HG03575 (cell line): ENCODE data around the gene ERC2.

Experiments
- ATAC-seq: cut with Tn5 transposase; IDR thresholded peaks from one replicate; pipeline ENCODE4 v1.9.1; 2021; ENCODE audit not compliant: unreplicated experiment, insufficient number of reproducible peaks, low FRiP score; ENCODE audit errors: extremely low read depth

Gene ERC2

DNA sequence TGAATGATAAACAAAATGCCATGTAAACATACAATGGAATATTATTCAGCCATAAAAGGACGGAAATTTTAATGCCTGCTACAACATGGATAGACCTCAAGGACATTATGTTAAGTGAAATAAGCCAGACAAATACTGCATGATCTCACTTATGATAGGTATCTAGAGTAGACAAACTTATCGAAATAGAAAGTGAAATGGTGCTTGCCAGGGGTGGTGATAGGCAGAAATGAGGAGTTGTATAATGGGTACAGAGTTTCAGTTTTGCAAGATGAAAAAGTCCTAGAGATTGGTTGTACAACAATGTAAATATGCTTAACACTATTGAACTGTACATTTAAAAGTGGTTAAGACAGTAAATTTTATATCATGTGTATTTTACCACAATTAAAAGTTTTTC lies 287.8 kb downstream of the ERC2 start:
- no peak for ATAC-seq

DNA sequence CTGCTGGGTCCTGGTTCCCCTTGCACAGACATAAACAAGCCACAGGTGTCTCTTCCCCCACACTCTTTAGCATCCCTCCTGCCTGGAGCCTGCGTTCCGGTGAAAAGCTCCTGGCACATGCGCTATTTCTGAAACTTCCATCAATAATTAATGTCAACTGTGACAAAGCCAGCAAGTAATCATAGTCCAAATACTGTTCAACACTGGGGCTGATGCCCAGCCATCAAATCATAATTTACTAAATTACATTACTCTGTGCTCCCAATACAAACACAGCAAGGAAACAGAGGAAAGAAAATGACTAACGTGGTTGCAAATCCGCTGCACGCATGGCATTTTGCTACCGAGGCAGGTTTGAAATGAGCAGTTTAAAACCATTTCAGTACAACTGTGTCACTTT lies 294.7 kb downstream of the ERC2 start:
- no peak for ATAC-seq

DNA sequence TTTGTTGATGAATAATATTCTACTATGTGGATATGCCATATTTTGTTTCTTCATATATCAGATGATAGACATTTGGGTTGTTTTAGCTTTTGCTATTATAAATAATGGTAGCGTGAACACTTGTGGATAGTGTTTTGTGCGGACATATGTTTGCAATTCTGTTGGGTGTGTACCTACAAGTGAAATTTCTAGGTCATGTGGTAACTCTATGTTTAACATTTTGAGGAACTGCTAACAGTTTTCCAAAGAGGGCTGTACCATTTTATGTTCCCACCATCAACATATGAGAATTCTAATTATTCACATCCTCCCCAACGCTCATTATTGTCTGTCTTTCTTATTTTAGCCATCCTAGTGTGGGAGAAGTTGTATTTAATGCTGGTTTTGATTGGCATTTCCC lies 303.8 kb downstream of the ERC2 start:
- no peak for ATAC-seq

DNA sequence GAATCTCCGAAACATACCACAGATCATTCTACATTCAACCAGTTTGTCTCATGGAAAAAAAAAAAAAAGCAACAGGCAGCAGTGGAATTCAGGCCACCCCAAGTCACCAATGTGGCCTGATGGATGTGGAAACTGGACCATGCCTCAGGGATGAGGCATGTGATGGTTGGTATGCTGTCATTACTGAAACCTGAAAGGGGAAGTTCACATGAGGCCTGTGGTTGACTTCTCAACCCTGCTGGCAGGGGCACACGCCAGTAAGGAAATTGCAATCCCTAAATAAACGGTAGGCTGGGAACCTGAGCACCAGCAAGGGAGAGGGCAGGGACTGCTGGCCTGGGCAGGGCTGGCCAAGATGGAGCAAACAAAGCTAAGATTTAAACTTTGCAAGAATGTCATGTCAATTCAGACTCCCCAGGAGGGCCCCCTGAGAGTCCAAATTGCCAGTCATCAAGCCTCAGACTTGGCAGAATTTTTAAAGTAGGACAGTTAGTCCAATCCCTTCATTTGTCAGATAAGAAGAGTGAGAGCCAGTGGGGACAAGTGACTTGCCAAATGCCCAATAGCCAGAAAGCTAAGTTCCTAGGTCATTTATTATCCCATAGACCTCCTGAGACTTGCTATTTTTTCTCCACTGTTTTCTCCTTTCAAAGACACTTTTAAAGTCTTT lies 310.4 kb downstream of the ERC2 start:
- ATAC-seq: no peak

DNA sequence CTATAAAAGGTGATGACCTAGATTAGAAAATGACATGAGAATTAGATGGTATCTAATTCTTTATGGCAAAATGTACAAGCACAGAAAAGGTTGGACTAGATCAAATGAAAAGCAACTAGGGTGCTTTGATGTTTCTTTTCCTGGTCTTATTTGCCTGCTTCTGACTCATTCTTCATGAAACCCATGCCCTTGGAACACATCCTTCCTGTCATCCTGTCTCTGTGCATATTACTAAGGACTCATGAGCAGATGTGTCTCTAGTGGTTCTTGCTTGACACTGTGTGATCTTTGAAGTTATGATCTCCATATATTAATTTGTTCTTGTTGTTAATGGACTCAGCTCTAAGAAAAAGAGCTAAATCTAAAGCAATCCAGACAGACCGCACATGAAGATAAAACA lies 314.0 kb downstream of the ERC2 start:
- no peak for ATAC-seq

DNA sequence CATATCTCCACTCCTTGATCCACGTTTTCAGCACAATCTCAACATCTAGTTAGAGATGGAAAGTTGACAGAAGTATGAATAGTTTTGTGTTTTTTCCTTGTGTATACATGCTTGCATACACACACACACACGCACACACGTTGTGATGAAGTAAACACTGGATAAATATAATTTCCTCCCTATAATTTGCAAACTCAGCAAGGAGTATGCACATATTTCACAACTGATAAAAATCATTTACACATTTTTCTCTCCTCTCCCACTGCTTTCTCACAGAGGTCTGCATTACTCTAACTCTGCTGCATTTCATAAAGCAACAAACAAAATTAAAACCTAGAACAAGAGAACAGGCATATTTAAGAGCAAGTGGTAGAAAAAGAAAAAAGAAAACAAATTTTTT lies 320.9 kb downstream of the ERC2 start:
- ATAC-seq: no peak

DNA sequence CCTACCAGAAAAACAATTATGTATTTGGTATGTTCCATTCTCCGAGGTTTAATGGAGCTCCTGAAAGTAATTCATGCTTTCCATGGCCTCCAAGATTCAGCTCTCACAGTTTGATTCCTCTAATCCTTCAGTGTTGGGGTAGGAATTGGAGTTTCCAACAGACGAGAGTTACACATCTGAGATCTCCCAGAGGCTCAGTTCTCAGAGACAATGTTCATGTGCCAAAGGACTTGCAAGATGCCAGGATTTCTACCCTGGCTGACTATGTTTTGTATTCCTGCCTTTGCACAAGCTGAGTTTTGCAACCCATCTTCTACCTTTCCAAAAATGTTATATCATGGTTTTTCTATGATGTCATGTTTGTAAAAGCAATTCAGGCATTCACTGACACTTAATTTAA lies 322.9 kb downstream of the ERC2 start:
- no peak for ATAC-seq

DNA sequence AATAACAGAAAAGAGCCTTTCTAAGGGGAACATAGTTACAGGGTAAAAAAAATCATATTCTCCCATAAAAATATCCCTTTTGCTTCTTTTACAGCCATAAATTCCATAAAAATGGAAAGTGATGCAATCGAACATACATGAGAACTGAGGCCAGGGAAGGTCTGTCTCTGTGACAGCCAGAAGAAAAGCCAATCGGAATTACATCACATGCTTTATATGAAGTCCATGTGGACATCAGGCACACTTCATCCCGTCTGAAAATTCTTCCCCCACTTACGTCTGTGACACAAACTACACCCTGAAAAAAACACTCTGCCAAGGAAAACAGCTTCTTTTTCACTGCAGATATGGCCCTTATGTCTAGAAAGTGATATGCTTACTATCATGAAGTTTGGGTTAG lies 323.5 kb downstream of the ERC2 start:
- ATAC-seq: no peak

DNA sequence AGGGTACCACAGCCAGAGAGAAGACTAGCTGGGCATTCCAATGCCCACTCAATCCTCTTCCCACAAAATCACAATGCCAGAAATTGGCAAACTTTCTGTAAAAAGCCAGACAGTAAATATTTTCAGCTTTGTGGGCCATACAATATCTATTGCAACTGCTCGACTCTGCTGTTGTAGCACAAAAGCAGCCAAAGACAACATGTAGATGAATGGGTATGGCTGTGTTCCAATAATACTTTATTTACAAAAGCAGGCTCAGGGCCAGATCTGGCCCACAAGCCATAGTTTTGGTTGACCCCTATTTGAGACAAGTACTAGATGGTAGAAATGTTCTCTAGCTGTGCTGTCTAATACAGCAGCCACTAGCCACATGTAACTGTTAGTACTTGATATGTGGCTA lies 330.9 kb downstream of the ERC2 start:
- no peak for ATAC-seq

DNA sequence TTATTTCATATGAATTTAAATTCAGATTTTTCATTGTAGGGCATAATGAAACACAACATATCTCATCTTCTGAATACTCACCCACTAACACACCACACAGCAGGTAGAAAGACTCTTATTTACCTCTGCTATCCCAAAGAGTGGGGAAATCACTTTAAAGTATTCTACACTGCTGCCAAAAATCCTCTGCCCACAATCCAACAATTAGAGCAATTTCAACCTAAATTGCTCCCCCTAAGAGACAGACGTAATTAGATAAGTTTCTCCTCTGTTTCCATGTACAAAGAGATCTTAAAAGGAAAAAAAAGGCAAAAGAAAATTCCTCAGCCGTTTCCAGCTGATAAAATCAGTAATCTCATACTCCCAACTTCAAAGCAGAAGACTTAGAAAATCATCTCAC lies 331.8 kb downstream of the ERC2 start:
- no peak for ATAC-seq

DNA sequence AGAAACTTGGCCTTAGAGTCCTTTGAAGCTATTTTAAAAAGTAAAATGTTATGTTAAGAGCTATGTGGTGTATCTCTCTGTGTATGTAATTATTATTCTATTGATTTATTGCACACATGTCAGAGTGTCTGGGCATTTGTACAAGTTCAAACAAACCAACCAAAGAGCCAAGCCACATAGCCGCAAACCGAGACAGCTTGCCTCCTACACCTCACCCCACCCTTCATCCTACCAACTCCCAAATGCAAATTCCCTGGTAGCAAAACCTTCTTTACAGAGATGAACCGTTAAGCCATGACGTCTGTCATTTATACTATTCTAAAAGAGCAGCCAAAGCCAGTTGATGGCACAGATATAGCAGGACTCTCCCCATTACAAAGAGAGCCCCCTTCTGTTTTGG lies 332.3 kb downstream of the ERC2 start:
- no peak for ATAC-seq

DNA sequence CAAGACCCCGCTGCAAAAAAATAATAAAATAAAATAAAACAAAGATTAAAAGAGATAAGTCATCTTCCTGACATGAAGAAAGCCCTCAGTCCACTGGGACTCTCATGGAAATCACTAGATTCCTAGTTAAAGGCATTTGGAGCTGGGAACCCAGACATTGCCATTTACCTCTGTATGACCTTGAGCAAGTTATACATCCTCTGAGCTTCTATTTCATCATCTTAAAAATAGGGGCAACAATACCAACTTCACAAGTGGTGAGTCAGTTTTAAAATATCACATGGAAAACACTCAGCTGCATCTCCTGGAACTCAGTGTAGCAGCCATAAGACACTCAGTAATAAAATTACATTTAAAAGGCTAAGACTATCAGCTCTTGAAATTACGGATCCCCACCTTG lies 334.8 kb downstream of the ERC2 start:
- ATAC-seq: no peak

DNA sequence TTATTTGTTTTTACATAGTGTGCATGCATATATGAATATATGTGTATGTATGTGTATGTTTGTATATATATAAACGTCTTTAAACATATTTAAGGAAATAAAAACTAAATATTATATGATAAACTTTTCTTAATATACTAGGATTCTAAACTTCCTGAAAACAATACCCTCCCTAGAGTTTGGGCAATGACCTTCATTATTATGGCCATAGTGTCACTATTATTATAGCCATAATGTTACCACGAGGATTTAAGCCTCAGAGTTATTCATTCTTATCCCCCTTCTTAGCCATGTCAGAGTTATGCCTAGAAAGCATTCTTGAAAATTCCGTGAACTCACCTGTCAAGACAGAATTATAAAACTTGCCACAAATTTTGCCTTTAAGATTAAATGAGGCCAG lies 335.5 kb downstream of the ERC2 start:
- no peak for ATAC-seq

DNA sequence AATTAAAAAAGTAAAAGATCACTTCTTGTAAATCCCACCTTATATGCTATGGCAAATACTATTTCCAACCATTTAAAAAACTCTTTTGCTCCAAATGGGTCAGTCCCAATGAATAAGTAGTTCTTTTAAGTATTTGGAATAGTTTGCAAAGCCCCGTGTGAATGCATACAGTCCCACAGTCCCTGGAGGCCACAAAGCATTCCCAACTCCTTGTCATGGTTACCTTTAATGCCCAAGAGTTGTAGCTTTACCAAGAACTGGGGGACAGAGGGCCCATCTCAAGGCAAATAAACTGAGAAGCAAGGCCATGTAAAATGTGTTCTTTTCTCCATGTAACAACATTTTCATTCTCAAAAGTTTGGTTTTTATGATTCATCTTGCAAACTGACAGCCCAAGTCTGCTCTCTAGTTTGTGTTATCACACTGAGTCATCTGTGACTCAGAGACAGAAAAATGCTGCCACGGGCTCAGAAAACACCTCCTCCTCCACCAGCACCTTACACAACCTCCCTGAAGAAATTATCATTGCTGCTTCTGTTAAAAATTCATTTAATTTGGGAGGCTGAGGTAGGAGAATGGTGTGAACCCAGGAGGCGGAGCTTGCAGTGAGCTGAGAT lies 336.2 kb downstream of the ERC2 start:
- no peak for ATAC-seq

DNA sequence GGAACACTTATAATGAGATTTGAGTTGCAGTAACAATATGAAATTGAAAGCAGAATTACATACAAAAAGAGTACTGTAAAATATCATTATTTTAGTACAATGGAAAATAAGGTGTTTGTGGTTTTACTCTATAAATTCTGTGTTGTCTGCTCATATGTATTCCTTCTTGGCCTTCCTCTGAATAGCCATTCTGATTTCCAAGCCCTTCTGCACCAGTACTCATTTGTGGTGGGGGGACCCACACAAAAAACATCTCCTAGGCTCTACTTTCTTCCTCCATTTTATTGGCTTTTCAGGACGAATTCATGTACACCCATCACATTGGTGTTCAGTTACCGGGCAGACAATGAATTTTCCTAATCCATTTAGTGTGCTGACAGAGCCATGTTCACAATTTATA lies 338.2 kb downstream of the ERC2 start:
- no peak for ATAC-seq

DNA sequence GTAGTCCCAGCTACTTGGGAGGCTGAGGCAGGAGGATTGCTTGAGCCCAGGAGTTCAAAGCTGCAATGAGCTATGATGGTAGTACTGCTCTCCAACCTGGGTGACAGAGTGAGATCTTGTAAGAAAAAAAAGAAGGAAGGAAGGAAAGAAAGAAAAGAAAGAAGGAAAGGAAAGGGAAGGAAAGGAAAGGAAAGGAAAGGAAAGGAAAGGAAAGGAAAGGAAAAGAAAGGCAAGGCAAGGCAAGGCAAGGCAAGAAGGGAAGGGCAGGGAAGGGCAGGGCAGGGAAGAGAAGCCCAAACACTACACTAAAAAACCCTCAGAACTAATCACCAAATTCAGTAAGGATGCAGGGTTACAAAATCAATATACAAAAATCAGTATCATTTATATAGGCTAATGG lies 341.6 kb downstream of the ERC2 start:
- no peak for ATAC-seq

DNA sequence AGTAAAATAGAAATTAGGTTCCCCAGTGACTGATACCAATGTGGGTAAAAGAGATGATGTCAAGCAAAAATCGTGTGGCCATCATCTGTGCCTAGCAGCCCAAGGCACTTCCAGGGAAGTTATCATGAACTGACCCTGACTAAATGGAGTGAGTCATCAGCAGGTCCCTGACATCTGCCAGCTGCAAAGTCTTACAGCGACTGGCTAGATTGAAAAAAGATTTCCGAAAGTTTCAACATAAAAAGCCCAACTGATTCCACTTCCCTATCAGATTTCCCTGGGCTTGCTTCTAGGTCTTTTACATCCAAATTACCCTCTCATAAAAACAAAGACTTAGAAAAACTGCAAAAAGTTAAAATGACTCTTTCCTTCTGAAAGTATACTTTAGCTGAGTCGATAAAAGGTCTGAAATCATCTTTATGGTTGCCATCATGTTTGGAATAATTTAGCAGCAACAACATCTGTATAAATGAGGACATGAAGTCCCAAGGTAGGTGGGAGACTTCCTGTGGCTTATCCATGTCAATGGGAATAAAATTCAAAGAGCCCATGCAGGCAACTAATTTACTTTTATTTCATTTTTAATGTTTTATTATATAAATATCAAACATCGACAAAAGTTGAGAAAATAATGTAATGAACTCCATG lies 342.8 kb downstream of the ERC2 start:
- ATAC-seq: no peak

DNA sequence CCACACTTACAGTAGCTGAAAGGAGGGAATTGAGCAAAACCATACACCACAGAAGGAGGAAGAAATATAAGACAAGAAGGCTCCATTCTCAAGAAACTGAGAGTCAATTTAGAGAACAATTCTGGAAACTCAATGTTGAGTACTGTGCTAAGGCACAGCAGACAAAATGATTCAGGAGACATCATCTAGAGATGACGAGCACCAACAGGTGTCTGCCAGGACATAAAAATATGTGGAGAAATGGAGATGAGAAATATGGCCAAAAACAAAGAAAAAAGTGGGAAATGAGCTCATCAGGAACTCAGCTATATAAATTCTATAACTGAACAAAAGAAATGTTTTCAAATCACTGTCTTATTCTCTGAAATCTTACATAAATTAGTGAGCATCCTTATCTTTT lies 343.7 kb downstream of the ERC2 start:
- no peak for ATAC-seq

DNA sequence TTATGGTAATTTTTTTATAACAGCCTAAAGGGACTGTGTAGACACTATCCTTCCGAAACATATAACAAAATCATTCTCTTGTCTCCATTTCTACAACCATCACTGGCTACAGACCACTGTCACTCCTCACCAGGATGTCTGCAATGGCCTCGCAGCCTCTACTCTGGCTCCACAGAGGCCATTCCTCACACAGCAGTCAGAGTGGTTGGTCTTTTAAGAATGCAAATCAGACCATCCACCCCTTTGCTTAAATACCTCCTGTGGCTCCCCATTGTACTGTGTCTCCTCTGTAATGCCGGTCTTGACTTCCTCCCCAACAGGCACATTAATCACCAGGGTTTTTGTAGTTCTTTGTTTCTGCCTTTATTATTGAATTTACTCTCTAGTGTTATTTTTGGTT lies 344.8 kb downstream of the ERC2 start:
- no peak for ATAC-seq

DNA sequence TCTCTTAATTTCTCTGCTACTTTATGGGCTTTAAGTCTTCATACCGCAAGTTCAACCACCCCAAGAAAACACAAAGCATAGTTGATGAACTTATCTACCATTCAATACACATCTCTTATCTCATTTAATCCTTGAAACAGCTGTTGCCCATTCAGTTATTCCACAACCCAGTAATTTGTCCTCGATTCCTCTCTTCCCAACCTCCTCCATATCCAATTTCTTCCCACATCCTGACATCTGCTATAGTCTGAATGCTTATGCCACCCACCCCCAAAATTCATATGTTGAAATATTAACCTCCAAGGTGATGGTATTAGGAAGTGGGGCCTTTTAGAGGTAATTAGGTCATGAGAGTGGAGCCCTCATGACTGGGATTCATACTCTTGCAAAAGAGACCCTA lies 345.4 kb downstream of the ERC2 start:
- no peak for ATAC-seq

DNA sequence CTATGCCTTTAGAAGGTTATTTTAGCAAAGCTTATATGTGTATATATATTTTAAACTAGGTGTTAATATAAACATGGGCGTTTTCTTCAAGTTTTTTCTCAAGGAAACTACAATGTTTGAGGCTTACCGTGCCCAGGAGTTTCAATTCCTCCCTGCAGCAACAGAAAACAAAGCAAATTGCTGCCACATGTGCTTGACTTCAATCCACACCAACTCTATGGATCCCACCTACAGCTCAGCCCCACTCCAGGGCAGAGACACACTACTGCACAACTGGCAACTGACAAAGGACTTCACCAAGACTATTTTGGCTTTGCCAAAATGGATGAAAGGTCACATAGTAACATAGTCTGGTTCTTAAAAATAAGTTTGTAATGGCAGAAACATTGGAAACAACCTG lies 346.6 kb downstream of the ERC2 start:
- ATAC-seq: no peak
